ENCODE data around the gene IRF2.
A peak's percentile ranks its signal among the peaks of the same experiment; 100 is the strongest.

Gene IRF2

GRCh38 chr4:184474263-184475095 is at the start of gene IRF2:
IRF2 (minus strand) TSS chr4:184474550; CDS start chr4:184429064, 45,486 bp downstream.
- peak; percentile 87 for FAIRE-seq

- no peak for FAIRE-seq
Observed at GRCh38 chr4:184515606-184516005, 41.3 kb upstream of the IRF2 start.

- no peak for FAIRE-seq
Observed at GRCh38 chr4:184514121-184514988, 40.0 kb upstream of the IRF2 start.

- no peak for FAIRE-seq
Observed at GRCh38 chr4:184513802-184514120, 39.4 kb upstream of the IRF2 start.

GRCh38 chr4:184511156-184511555 is 36.8 kb upstream of the IRF2 start:
- no peak for FAIRE-seq

- FAIRE-seq, result no peak
Observed at GRCh38 chr4:184510401-184510800, 36.1 kb upstream of the IRF2 start.

GRCh38 chr4:184506527-184507121 is 32.3 kb upstream of the IRF2 start:
- FAIRE-seq, result no peak

- no peak for FAIRE-seq
Observed at GRCh38 chr4:184504385-184504784, 30.0 kb upstream of the IRF2 start.

- no peak for FAIRE-seq
Observed at GRCh38 chr4:184503869-184504300, 29.5 kb upstream of the IRF2 start.

GRCh38 chr4:184500748-184501589 is 26.6 kb upstream of the IRF2 start:
- no peak for FAIRE-seq

GRCh38 chr4:184499996-184500395 is 25.6 kb upstream of the IRF2 start:
- FAIRE-seq, result no peak

GRCh38 chr4:184498598-184498997 is 24.2 kb upstream of the IRF2 start:
- FAIRE-seq, result no peak

- FAIRE-seq, result no peak
Observed at GRCh38 chr4:184489771-184490170, 15.4 kb upstream of the IRF2 start.

GRCh38 chr4:184487503-184487902 is 13.2 kb upstream of the IRF2 start:
- FAIRE-seq, result no peak

GRCh38 chr4:184485279-184485678 is 10.9 kb upstream of the IRF2 start:
- no peak for FAIRE-seq

GRCh38 chr4:184481544-184481943 is 7.2 kb upstream of the IRF2 start:
- FAIRE-seq, result no peak

- no peak for FAIRE-seq
Observed at GRCh38 chr4:184479516-184479950, 5.2 kb upstream of the IRF2 start.

GRCh38 chr4:184477201-184477999 is 3.0 kb upstream of the IRF2 start:
- no peak for FAIRE-seq

GRCh38 chr4:184476695-184477094 is 2.3 kb upstream of the IRF2 start:
- no peak for FAIRE-seq

- FAIRE-seq, result no peak
Observed at GRCh38 chr4:184475498-184475897, 1.1 kb upstream of the IRF2 start.

GRCh38 chr4:184475096-184475461 is 729 bp upstream of the IRF2 start:
- FAIRE-seq, result no peak
